ENCODE data around the gene TICAM2. TPM values are rescaled to one million over a fixed set of nuclear protein-coding genes. Genes with fewer than 3 reads are reported as not detected.

TICAM2 gene
- total RNA-seq, 1 experiment from 2014 or later: 1.0 TPM

- TF ChIP-seq ZSCAN18 (CRISPR knock-in tag; IDR thresholded peaks at IDR 0.05): no peak
- TF ChIP-seq IRF2 (CRISPR knock-in tag; IDR thresholded peaks at IDR 0.05; ENCODE audit: borderline replicate concordance, low read depth): no peak
- 0 out of 2 replicates have a peak, but pooled peaks have one; percentile 67 for TF ChIP-seq ZBTB21 (CRISPR knock-in tag; IDR thresholded peaks at IDR 0.05; ENCODE audit: borderline replicate concordance)
- TF ChIP-seq ELF4 (CRISPR knock-in tag; IDR thresholded peaks at IDR 0.05; ENCODE audit: low read depth): no peak
- TF ChIP-seq ZNF532 (CRISPR knock-in tag; IDR thresholded peaks at IDR 0.05; ENCODE audit: borderline replicate concordance): no peak
- no peak for TF ChIP-seq ZNF281 (CRISPR knock-in tag; IDR thresholded peaks at IDR 0.05)
- TF ChIP-seq ZNF219 (CRISPR knock-in tag; IDR thresholded peaks at IDR 0.05; ENCODE audit: borderline replicate concordance): peak; percentile 64
- no peak for TF ChIP-seq ZNF232 (CRISPR knock-in tag; IDR thresholded peaks at IDR 0.05)
- TF ChIP-seq FOXP1 (CRISPR knock-in tag; IDR thresholded peaks at IDR 0.05; ENCODE audit: borderline replicate concordance): peak; percentile 76
- no peak for TF ChIP-seq TCF7 (CRISPR knock-in tag; IDR thresholded peaks at IDR 0.05; ENCODE audit: low read depth)
- no peak for TF ChIP-seq PREB (CRISPR knock-in tag; IDR thresholded peaks at IDR 0.05; ENCODE audit: borderline replicate concordance)
- TF ChIP-seq ZNF425 (CRISPR knock-in tag; conservative IDR thresholded peaks at IDR 0.05): no peak
- TF ChIP-seq E2F1 (CRISPR knock-in tag; IDR thresholded peaks at IDR 0.05): no peak
- TF ChIP-seq ATF3 (CRISPR knock-in tag; conservative IDR thresholded peaks at IDR 0.05): no peak
- TF ChIP-seq TEAD1 (CRISPR knock-in tag; IDR thresholded peaks at IDR 0.05): peak; percentile 72
- no peak for TF ChIP-seq CBFB (CRISPR knock-in tag; IDR thresholded peaks at IDR 0.05; ENCODE audit: low read depth)
- TF ChIP-seq PRDM15 (CRISPR knock-in tag; IDR thresholded peaks at IDR 0.05): no peak
- 0 out of 2 replicates have a peak, but pooled peaks have one; percentile 64 for TF ChIP-seq JUN (CRISPR knock-in tag; IDR thresholded peaks at IDR 0.05)
Observed at GRCh38 chr5:115625579-115626444, 23.5 kb upstream of the TICAM2 start, which contains the start of gene TMED7 (continued).
